GM12891 (cell line): ENCODE measurements around the gene VAV3.

Experiments used
- PAX5 ChIP-seq: IDR thresholded peaks from 2 replicates; pipeline ENCODE4 v1.6.1; 2011; ENCODE audit warnings: low read length, moderate library complexity, mild to moderate bottlenecking; ENCODE audit not compliant: insufficient read depth, severe bottlenecking
- POLR2A ChIP-seq: IDR thresholded peaks from 2 replicates; pipeline ENCODE4 v1.6.1; 2011; ENCODE audit warnings: low read depth, low read length, control low read depth
- POLR2AphosphoS5 ChIP-seq: IDR thresholded peaks from 2 replicates; pipeline ENCODE4 v1.6.1; 2011; ENCODE audit warnings: low read depth, low read length, control low read depth
- POU2F2 ChIP-seq: IDR thresholded peaks from 2 replicates; pipeline ENCODE4 v1.6.1; 2011; ENCODE audit warnings: low read depth, mild to moderate bottlenecking, control low read depth, low read length, moderate library complexity
- SPI1 ChIP-seq: IDR thresholded peaks from 2 replicates; pipeline ENCODE4 v1.6.1; 2011; ENCODE audit warnings: low read depth, low read length, control low read depth
- TAF1 ChIP-seq: IDR thresholded peaks from 2 replicates; pipeline ENCODE4 v1.6.1; 2011; ENCODE audit warnings: low read depth, low read length, control low read depth

GRCh38 chr1:107875689-107876088 lies 89.3 kb downstream of the VAV3 start:
- TF ChIP-seq TAF1 (no peak), POLR2A (no peak), POLR2AphosphoS5 (no peak), SPI1 (no peak), PAX5 (no peak), POU2F2 (no peak)
